Stimulated activated CD8-positive, alpha-beta memory T cell treated with anti-CD3 and anti-CD28 coated beads, Interleukin-15, amount 100 ng/mL, for 4 hours (primary cell): Measurements from ENCODE around the gene ARMC5.
"Not testable (repeated sequence)": the region's sequence is repeated elsewhere in the genome, so short reads cannot be mapped to it uniquely, and the experiment has no call there.

Source experiments
- DNase-seq, 2 donors: peaks; one replicate each; pipeline ENCODE4 v3.0.0-alpha.2; 2020; ENCODE audit warnings: low read depth in 2 of 2

Gene ARMC5

GRCh38 chr16:31499928-31500327, 40.6 kb downstream of the ARMC5 start:
- DNase-seq: no peak

- DNase-seq: no peak
Observed at GRCh38 chr16:31501226-31501965, 42.1 kb downstream of the ARMC5 start.

DNA sequence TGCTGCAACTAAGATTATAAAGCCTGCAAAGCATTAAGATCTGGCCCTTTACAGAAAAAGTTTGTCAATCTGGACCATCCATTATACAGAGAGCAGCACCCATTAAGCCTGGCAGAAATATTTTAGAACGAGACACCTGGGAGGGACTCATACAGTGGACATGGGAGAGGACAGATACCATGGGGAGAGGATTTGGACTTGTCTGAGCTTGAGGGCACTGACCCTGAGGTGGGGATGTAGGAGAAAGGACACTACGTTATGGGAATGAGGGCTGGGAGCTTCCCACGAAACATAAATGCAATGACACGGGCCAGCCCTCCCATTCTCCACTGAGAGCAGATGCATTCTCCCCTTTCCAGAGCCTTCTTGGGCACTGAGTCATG, 42.7 kb downstream of the ARMC5 start:
- DNase-seq: no peak

DNA sequence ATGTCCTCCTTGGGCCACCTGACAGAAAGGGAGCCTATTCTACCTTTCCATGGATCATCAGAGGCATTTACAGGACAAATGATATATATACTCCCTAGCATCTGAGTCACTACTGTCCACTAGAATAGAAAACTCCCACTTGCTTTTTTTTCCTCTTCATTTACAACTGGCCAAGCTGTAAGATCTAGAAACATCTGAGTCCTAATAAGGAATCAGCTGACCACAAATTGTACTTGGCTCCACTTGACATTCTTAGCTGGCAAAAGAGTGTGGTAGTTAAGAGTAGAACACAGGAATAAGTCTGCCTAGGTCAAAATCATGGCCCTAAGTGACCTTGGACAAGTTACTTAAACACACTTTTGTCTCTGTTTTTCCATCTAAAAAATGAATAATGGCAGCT, 43.7 kb downstream of the ARMC5 start:
- DNase-seq: no peak

DNA sequence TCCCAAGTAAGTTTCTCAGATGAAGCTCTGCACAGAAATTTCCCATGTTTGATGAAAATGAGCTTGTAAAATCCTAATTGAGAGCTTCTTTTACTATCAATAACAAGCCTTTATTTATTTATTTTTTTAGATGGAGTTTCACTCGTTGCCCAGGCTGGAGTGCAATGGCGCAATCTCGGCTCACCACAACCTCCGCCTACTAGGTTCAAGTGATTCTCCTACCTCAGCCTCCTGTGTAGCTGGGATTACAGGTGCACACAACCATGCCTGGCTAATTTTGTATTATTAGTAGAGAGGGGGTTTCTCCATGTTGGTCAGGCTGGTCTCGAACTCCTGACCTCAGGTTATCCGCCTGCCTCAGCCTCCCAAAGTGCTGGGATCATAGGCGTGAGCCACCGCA, 44.3 kb downstream of the ARMC5 start:
- not testable (repeated sequence) for DNase-seq

DNA sequence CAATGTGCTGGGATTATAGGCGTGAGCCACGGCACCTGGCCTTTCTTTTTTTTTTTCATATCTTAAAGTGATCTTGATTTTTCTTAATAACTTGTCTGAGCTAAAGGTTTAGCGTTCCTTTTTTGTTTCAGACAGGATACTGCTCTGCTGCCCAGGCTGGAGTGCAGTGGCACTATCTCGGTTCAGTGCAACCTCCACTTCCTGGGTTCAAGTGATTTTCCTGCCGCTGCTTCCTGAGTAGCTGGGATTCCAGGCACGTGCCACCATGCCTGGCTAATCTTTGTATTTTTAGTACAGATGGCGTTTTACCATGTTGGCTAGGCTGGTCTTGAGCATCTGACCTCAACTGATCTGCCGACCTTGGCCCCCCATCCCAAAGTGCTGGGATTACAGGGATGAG, 44.9 kb downstream of the ARMC5 start:
- DNase-seq: no peak

DNA sequence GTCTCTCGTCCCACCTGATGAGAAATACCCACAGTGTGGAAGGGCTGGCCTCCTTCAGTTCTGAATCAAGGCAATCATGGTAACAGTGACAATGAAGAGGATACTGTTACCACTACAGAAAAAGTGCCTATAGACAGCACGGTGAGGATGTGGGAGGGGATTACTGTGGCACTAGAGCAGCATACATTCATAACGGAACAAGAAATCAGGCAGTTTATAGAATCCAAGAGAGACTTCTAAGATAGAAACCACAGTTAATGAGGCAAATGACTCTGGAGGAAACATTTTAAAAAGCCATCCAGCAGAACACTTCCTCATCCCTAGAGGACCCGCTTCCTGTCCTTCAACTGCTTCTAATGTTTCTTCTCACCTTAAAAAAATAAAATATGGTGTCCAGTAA, 46.2 kb downstream of the ARMC5 start:
- DNase-seq: no peak

GRCh38 chr16:31507617-31507928, 48.3 kb downstream of the ARMC5 start:
- no peak for DNase-seq

DNA sequence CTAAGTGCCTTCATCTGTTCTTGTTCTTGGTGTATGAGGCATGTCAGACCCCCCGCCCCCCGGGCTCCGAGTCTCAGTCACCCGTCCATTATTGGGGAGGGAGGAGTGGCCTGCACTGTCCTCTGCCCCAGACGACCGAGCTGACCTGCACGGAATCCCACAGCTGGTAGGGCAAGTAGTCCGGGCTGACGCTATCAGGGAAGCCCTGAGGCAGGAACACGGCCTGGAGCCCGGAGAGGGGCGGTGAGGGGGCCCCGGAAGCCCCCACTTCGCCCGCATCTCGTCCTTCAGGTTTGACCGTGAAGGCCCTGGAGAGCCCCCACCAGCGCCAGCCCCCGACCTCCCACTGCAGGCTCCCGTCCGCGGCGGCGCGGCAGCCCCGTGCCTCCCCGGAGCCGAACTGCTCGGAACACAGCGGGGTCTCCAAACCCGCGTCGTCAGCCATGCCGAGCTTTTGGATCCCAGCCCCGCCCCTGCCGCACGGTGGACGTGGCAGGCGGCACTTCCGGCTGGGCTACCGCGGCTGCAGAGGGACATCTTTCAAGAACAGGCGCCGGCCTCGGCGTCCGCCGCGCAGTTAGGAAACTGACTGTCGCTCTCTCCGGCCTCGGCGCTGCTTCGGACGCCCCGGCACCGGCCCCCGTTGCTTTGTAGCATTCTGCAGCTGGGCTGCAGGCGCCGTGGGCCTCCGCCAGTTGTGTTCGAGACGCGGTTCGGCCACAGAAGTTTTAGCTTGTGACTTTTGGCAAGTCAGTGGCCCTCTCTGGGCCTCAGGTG, 48.8 kb downstream of the ARMC5 start, which contains the start of gene RUSF1:
Gene RUSF1, minus strand, starts transcription at position 463 of the 777 bp plus-strand sequence. Its CDS starts 18 bp downstream, at position 445.
- peak; percentile 47 to 63 for DNase-seq

GRCh38 chr16:31508706-31509195, 49.5 kb downstream of the ARMC5 start:
- DNase-seq: no peak

DNA sequence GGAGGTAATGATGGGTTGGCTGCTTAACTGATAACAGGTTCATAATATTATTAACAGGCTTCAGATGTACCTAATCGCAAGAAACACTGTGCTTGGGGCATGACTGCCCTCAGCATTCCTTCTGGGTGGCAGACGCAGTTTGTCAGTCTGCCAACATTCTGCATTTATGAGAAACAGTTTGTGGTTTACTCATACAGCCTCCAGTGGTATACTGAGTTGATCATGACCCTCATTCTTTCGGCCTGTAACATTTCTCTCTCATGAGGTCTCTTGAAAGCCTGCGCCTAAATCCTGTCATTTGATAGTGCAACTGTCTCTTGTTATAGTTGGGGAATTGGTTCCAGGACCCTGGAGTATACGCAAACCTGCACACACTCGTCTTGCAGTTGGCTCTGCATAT, 53.8 kb downstream of the ARMC5 start:
- no peak for DNase-seq

DNA sequence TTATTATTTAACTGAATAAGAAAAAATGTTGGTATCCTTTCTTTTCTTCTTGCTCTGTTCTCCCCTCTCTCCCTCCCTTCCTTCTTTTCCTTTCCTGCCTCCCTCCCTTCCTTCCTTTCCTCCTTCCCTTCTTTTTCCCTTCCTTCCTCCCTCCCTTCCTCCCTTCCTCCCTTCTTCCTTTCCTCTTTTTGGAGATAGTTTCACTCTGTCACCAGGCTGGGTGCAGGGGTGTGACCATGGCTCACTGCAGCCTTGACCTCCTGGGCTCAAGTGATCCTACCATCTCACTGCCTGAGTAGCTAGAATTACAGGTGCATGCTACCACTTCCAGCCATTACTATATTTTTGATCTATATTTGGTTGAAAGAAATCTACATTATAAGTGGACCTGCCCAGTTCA, 54.6 kb downstream of the ARMC5 start:
- no peak for DNase-seq
